Measurements from ENCODE around the gene EEF1AKMT1.

Gene EEF1AKMT1

DNA sequence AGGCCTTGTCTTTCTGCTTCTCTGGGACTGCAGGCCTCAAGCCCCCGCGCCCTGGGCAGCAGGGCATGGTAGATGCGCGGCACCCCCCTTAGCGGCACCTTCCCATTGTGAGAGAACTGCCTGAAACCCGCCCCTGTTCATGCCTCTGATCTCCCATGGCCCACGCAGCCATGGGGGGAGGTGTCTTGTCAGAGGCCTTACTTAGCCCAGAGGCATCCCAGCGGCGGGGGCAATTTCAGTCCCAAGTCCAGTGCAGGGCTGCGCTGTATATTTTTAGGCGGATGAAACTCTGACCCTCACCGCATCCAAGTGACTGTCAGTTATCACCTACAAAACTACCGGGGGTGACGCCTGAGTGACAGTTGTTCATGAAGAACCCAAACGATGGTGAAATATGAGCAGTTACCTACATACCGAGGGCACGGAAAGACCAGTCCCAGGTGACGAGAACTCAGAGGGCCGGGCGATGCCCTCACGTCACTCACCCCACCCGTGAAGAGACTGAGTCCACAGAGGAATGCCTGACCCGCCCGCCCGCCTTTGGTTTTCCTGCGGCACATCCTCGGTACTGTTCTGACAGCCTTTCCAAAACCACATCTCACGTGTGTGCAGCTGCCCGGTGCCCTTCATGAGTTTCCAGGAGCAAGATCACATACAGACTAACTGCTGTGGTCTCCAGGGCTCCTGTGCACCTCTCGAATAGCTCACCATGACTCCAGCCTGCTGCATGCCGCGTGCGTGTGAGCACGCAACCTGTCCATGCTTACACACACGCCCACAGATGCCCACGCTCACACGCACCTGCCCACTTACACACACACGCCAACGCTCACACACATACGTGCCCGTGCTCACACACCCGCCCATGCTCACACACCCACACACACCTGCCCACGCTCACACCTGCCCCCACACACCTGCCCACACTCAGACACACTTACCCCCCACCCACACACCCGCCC is 55.9 kb downstream of the EEF1AKMT1 start:
- Histone ChIP-seq H3K9me3 (ENCODE audit: control insufficient read depth, insufficient read depth, low read depth, low read length) (no peaks in the 10 kb centered on the region), H3K27me3 (ENCODE audit: control insufficient read depth, insufficient read depth, low read length) (peaks cover 71% of the 10 kb centered on the region), H3K36me3 (ENCODE audit: control insufficient read depth, insufficient read depth, low read length) (no peaks in the 10 kb centered on the region), H3K4me1 (ENCODE audit: control insufficient read depth, insufficient read depth, low read length) (peaks cover 25% of the 10 kb centered on the region), H3K4me3 (ENCODE audit: low read depth, low read length) (no peak overlapping the region), H3K27ac (ENCODE audit: low read depth, low read length) (no peak overlapping the region), H3K9ac (ENCODE audit: low read length) (no peak overlapping the region)

DNA sequence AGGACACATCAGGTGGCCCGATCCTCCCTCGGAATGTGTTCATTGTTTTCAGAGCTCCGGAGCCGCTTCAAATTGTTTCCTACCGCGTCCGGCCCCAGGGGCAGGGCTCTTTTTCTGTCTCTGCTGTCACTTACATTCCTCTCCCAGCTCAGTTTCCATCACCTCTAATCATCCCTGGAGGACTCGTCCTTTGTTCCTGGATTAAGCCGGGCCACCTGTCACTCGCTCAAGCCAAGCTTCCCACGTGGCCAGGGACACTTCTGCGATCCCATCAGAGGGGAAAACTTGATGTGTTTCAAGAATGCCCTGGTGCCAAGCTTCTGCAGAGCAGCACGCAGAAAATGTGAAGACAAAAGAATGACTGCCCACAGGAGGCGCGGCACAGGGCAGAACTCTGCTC is 56.8 kb downstream of the EEF1AKMT1 start:
- H3K36me3 ChIP-seq (ENCODE audit: control insufficient read depth, insufficient read depth, low read length) = no peaks in the 10 kb centered on the region

DNA sequence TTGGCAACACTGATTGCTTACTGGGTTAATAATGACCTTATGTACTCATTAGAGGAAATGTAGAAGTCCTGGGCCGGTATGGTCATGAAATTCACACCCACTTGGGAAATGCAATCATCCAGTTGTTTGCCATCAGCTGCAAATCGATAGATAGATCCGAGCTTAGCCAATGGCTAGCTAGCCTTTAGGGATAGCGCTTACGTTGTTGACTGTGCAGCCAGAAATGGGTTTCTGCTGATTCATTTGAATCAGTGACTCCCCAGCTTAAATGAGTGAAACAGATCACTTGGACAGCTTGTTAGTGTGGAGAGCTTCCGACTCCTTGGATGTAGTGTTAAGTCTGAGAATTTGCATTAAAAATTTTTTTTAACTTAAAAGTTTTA is 58.4 kb downstream of the EEF1AKMT1 start:
- H3K9me3 ChIP-seq (ENCODE audit: control insufficient read depth, insufficient read depth, low read depth, low read length) = no peaks in the 10 kb centered on the region
- peaks cover 45% of the 10 kb centered on the region for H3K27me3 ChIP-seq (ENCODE audit: control insufficient read depth, insufficient read depth, low read length)
- H3K4me1 ChIP-seq (ENCODE audit: control insufficient read depth, insufficient read depth, low read length) = peaks cover 27% of the 10 kb centered on the region
- H3K36me3 ChIP-seq (ENCODE audit: control insufficient read depth, insufficient read depth, low read length) = no peaks in the 10 kb centered on the region
- no peak overlapping the region for H3K9ac ChIP-seq (ENCODE audit: low read length)
- no peak overlapping the region for H3K4me3 ChIP-seq (ENCODE audit: low read depth, low read length)
- H3K27ac ChIP-seq (ENCODE audit: low read depth, low read length) = no peak overlapping the region

More for the DNA sequence above, 56.8 kb downstream of the EEF1AKMT1 start:
- Histone ChIP-seq H3K9ac (ENCODE audit: low read length) (no peak overlapping the region), H3K4me3 (ENCODE audit: low read depth, low read length) (no peak overlapping the region; the same call in 1 of the 2 replicates), H3K27me3 (ENCODE audit: control insufficient read depth, insufficient read depth, low read length) (peaks cover 62% of the 10 kb centered on the region), H3K4me1 (ENCODE audit: control insufficient read depth, insufficient read depth, low read length) (peaks cover 27% of the 10 kb centered on the region), H3K9me3 (ENCODE audit: control insufficient read depth, insufficient read depth, low read depth, low read length) (no peaks in the 10 kb centered on the region), H3K27ac (ENCODE audit: low read depth, low read length) (no peak overlapping the region)

DNA sequence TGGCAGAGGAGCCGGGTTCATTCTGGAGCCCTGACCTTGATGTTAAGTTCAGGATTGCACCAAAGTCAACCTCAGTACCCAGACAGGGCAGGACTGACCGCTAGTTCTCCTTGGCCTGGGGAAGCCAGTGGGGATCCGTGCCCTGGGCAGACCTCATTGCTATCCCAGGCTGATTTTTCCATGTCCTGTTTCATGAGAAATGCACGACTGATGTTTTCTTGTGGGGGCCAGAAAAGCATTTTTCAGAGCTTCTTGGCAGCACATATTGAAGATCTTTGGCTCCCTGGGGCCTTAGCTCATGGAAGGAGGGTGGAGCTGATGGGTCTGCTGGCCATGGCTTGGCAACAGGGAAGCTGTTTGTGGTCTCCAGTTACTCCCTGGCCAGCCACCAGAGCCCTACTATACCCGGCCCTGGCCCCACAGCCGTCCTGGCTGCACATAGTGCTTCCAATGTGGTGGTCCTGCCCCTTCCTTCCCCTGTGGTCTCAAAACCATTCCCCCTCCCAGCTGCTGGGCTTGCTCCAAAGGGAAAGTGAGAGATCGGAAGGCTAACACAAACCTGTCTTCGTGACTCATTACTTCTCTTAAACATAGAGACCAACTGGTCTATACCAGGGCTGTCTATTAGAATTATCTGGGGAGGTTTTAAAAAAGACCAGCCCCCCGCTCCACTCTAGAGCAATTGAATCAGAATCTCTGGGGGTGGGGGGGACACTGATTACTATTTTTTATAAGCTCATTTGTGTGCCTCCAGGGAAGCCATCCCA is 59.0 kb downstream of the EEF1AKMT1 start:
- no peak overlapping the region for H3K27ac ChIP-seq (ENCODE audit: low read depth, low read length)
- no peak overlapping the region for H3K9ac ChIP-seq (ENCODE audit: low read length)
- no peak overlapping the region for H3K4me3 ChIP-seq (ENCODE audit: low read depth, low read length)
- no peaks in the 10 kb centered on the region for H3K36me3 ChIP-seq (ENCODE audit: control insufficient read depth, insufficient read depth, low read length)
- peaks cover 40% of the 10 kb centered on the region for H3K27me3 ChIP-seq (ENCODE audit: control insufficient read depth, insufficient read depth, low read length)
- H3K4me1 ChIP-seq (ENCODE audit: control insufficient read depth, insufficient read depth, low read length) = peaks cover 27% of the 10 kb centered on the region
- H3K9me3 ChIP-seq (ENCODE audit: control insufficient read depth, insufficient read depth, low read depth, low read length) = no peaks in the 10 kb centered on the region

DNA sequence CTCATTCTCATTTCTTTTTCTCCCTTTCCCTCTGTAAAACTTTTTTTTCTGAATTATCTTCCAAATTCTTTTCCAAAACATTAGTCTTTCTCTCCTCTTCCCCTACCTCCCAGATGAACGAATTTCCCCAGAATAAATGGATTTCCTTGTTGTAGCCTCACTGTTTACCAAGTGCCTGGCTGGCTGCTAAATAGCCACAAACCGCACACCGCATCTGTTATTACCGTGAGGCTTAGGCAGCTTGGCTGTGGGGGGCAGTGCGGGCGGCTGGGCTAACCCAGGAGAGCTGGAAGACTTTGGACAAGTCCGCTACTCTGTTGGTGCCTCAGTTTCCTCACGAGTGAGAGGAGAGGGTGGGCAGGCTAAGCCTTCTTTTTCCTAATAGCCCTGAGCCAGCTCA is 59.6 kb downstream of the EEF1AKMT1 start:
- Histone ChIP-seq H3K9ac (ENCODE audit: low read length) (no peak overlapping the region), H3K36me3 (ENCODE audit: control insufficient read depth, insufficient read depth, low read length) (no peaks in the 10 kb centered on the region), H3K27me3 (ENCODE audit: control insufficient read depth, insufficient read depth, low read length) (peaks cover 34% of the 10 kb centered on the region), H3K27ac (ENCODE audit: low read depth, low read length) (no peak overlapping the region), H3K4me3 (ENCODE audit: low read depth, low read length) (no peak overlapping the region), H3K4me1 (ENCODE audit: control insufficient read depth, insufficient read depth, low read length) (peaks cover 27% of the 10 kb centered on the region), H3K9me3 (ENCODE audit: control insufficient read depth, insufficient read depth, low read depth, low read length) (no peaks in the 10 kb centered on the region)

DNA sequence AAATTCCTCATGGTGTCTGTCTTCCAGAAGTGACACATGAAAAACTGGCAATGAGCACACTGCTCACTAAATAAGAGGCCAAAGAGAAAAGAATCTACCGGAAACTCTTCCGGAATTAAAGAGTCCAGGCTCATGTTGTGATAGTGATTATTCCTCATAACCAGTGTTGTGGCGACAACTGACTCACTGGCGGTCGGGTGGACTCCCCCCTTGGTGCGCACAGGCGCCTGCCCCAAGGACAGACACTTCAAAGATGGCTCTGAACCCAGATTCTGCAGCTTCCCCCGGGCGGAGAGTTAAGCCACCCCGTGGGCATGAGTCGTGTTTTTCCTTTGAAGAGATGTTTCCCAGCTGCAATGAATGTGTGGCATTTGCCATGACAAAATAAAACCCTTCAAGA is 60.0 kb downstream of the EEF1AKMT1 start:
- Histone ChIP-seq H3K4me1 (ENCODE audit: control insufficient read depth, insufficient read depth, low read length) (peaks cover 27% of the 10 kb centered on the region), H3K4me3 (ENCODE audit: low read depth, low read length) (no peak overlapping the region), H3K27me3 (ENCODE audit: control insufficient read depth, insufficient read depth, low read length) (peaks cover 32% of the 10 kb centered on the region), H3K36me3 (ENCODE audit: control insufficient read depth, insufficient read depth, low read length) (no peaks in the 10 kb centered on the region), H3K9me3 (ENCODE audit: control insufficient read depth, insufficient read depth, low read depth, low read length) (no peaks in the 10 kb centered on the region), H3K27ac (ENCODE audit: low read depth, low read length) (no peak overlapping the region), H3K9ac (ENCODE audit: low read length) (no peak overlapping the region)

DNA sequence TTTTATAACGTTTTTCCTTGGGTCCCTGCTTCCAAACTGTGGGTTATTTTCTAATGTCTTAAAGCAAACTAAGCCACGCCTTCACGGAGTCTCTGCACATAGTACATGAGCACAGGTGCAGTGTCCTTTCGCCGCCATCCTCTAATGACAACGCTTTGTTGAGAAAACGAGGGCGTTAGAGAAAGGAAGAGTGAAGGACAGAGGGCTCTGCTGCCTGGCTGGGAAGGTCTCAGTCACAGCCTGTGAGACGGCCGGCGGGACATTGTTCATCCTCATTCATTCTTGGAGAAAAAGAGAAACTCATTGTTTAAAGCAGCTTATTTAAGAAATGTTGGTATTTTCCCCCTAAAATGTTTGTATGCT is 60.8 kb downstream of the EEF1AKMT1 start:
- Histone ChIP-seq H3K9ac (ENCODE audit: low read length) (no peak overlapping the region), H3K27ac (ENCODE audit: low read depth, low read length) (no peak overlapping the region), H3K4me3 (ENCODE audit: low read depth, low read length) (peak overlapping the region; percentile 11; the same call in 1 of the 2 replicates)

DNA sequence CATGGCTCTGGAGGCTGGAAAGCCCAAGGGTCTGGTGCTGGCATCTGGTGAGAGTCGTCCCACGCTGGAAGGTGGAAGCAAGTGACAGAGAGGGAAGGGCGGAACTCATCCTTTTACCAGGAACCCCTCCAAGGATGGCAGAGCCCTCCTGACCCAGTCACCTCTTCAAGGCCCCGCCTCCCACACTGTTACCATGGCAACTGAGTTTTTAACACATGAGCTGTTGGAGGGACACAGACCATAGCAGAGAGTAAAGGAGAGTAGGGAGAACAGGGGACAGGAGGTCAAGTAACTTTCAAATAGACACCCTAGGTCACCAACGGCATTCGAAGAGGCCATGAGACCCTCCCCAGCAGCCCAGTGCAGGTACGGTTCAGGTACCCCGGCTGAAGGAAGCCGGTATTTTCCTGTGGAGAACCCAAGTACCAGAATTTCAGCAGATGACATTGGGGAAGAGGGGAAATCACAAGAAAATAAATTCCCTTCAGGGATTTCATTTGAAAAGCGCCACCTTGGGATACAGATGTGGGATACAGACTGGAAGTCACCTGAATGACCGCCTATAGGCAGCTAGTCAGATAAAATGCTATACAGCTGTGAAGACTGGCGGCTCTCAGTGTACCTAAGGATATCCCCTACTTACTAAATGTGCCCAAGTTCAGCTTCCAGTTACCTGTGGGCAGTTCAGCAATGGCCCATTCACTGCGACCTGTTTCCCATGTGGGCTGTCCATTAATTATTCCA is 62.3 kb downstream of the EEF1AKMT1 start:
- Histone ChIP-seq H3K4me1 (ENCODE audit: control insufficient read depth, insufficient read depth, low read length) (peaks cover 13% of the 10 kb centered on the region), H3K9me3 (ENCODE audit: control insufficient read depth, insufficient read depth, low read depth, low read length) (no peaks in the 10 kb centered on the region), H3K27ac (ENCODE audit: low read depth, low read length) (no peak overlapping the region), H3K9ac (ENCODE audit: low read length) (no peak overlapping the region), H3K27me3 (ENCODE audit: control insufficient read depth, insufficient read depth, low read length) (peaks cover 22% of the 10 kb centered on the region), H3K4me3 (ENCODE audit: low read depth, low read length) (no peak overlapping the region), H3K36me3 (ENCODE audit: control insufficient read depth, insufficient read depth, low read length) (no peaks in the 10 kb centered on the region)

More for the DNA sequence above, 60.8 kb downstream of the EEF1AKMT1 start:
- H3K27me3 ChIP-seq (ENCODE audit: control insufficient read depth, insufficient read depth, low read length) = peaks cover 32% of the 10 kb centered on the region
- H3K4me1 ChIP-seq (ENCODE audit: control insufficient read depth, insufficient read depth, low read length) = peaks cover 27% of the 10 kb centered on the region
- H3K36me3 ChIP-seq (ENCODE audit: control insufficient read depth, insufficient read depth, low read length) = no peaks in the 10 kb centered on the region
- H3K9me3 ChIP-seq (ENCODE audit: control insufficient read depth, insufficient read depth, low read depth, low read length) = no peaks in the 10 kb centered on the region

DNA sequence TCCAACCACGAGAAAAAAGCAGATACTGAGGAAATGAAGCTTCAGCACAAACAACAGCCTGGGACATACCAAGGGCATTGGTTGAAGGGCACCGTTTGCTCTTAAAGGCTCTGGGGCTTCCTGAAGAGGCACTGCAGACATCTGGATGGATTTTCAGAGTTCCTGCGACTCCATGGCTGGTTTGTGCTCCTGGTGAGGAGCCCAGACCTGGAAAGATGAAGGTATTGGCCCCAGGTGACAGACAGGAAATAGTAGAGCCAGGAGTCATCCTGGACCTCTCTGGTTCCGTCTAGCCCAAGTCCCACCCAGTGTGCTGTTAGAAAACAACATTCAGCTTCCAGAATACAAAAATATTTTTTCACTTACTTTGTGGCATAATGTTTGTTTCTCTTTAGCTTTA is 64.0 kb downstream of the EEF1AKMT1 start:
- Histone ChIP-seq H3K9me3 (ENCODE audit: control insufficient read depth, insufficient read depth, low read depth, low read length) (no peaks in the 10 kb centered on the region), H3K4me3 (ENCODE audit: low read depth, low read length) (no peak overlapping the region), H3K27ac (ENCODE audit: low read depth, low read length) (no peak overlapping the region), H3K9ac (ENCODE audit: low read length) (no peak overlapping the region), H3K36me3 (ENCODE audit: control insufficient read depth, insufficient read depth, low read length) (no peaks in the 10 kb centered on the region), H3K4me1 (ENCODE audit: control insufficient read depth, insufficient read depth, low read length) (peaks cover 13% of the 10 kb centered on the region), H3K27me3 (ENCODE audit: control insufficient read depth, insufficient read depth, low read length) (peaks cover 30% of the 10 kb centered on the region)

DNA sequence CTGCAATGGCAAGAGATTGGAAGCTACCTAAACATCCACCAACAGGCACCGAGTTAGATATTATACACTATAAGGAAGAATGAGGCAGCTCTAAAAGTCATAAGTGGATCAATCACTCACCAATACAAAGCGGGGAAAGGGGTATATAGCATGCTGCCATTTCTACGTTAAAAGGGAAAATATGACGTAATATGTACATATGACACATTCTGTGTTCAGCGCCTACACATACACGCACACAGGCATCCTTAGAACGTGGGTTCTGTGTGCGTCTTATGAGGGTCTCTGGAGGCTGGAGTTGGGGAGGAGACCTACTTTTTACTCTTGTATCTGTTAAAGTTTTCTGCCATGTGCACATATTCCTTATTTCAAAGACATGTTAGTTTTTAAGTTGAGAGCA is 64.4 kb downstream of the EEF1AKMT1 start:
- Histone ChIP-seq H3K9me3 (ENCODE audit: control insufficient read depth, insufficient read depth, low read depth, low read length) (no peaks in the 10 kb centered on the region), H3K4me3 (ENCODE audit: low read depth, low read length) (no peak overlapping the region), H3K4me1 (ENCODE audit: control insufficient read depth, insufficient read depth, low read length) (peaks cover 17% of the 10 kb centered on the region), H3K36me3 (ENCODE audit: control insufficient read depth, insufficient read depth, low read length) (no peaks in the 10 kb centered on the region), H3K9ac (ENCODE audit: low read length) (no peak overlapping the region), H3K27ac (ENCODE audit: low read depth, low read length) (no peak overlapping the region), H3K27me3 (ENCODE audit: control insufficient read depth, insufficient read depth, low read length) (peaks cover 33% of the 10 kb centered on the region)
